ENCODE measurements around the gene SHLD2.
"Not testable (repeated sequence)": the region's sequence is repeated elsewhere in the genome, so short reads cannot be mapped to it uniquely, and the experiment has no call there.

Gene SHLD2

GRCh38 chr10:87200924-87201323 is 105.9 kb downstream of the SHLD2 start:
- not testable (repeated sequence) for H3K36me3 ChIP-seq (ENCODE audit: control insufficient read depth in 1 of 2, insufficient read depth in 2 of 2, low read length in 2 of 2); H3K79me2 ChIP-seq (ENCODE audit: control insufficient read depth, insufficient read depth, low read length, poor library complexity); H2AFZ ChIP-seq (ENCODE audit: insufficient read depth, low read length, poor library complexity); H3K4me3 ChIP-seq (ENCODE audit: low read depth, low read length); H2BK120ac ChIP-seq (ENCODE audit: insufficient read depth, low read length, poor library complexity); H2BK5ac ChIP-seq (ENCODE audit: low read depth, low read length, poor library complexity); H3K79me1 ChIP-seq (ENCODE audit: low read length); H3K27me3 ChIP-seq (ENCODE audit: insufficient read depth, low read length); H3K4ac ChIP-seq (ENCODE audit: low read depth, low read length); H3K4me2 ChIP-seq (ENCODE audit: low read length); H2AK5ac ChIP-seq (ENCODE audit: low read length); H4K8ac ChIP-seq (ENCODE audit: low read depth, low read length); H3K4me1 ChIP-seq (ENCODE audit: control insufficient read depth in 1 of 2, insufficient read depth in 2 of 2, low read length in 2 of 2); H3K18ac ChIP-seq (ENCODE audit: low read length); H3K23ac ChIP-seq (ENCODE audit: low read length); H4K91ac ChIP-seq (ENCODE audit: low read depth, low read length); H2BK12ac ChIP-seq (ENCODE audit: low read length); H4K12ac ChIP-seq (ENCODE audit: low read depth, low read length); H3K9me3 ChIP-seq (ENCODE audit: insufficient read depth, low read depth, low read length); H3K27ac ChIP-seq (ENCODE audit: low read depth, low read length); H3K14ac ChIP-seq (ENCODE audit: low read length); H3K9ac ChIP-seq (ENCODE audit: low read length)
- peak; percentile 53 to 81 for DNase-seq
- WGBS (ENCODE audit: extremely low coverage, insufficient coverage, insufficient read length) = no CpG with 5 or more reads among the region's 6 CpGs

- not testable (repeated sequence) for H3K79me2 ChIP-seq (ENCODE audit: control insufficient read depth, insufficient read depth, low read length, poor library complexity); H4K12ac ChIP-seq (ENCODE audit: low read depth, low read length); H3K23ac ChIP-seq (ENCODE audit: low read length); DNase-seq; H3K18ac ChIP-seq (ENCODE audit: low read length); H3K4me1 ChIP-seq (ENCODE audit: control insufficient read depth in 1 of 2, insufficient read depth in 2 of 2, low read length in 2 of 2); H3K9me3 ChIP-seq (ENCODE audit: insufficient read depth, low read depth, low read length); H4K8ac ChIP-seq (ENCODE audit: low read depth, low read length); H3K9ac ChIP-seq (ENCODE audit: low read length); H2BK12ac ChIP-seq (ENCODE audit: low read length); H3K79me1 ChIP-seq (ENCODE audit: low read length); H3K36me3 ChIP-seq (ENCODE audit: control insufficient read depth in 1 of 2, insufficient read depth in 2 of 2, low read length in 2 of 2); H3K4me3 ChIP-seq (ENCODE audit: low read depth, low read length); H3K27ac ChIP-seq (ENCODE audit: low read depth, low read length); H3K4me2 ChIP-seq (ENCODE audit: low read length); H3K27me3 ChIP-seq (ENCODE audit: insufficient read depth, low read length); H2AK5ac ChIP-seq (ENCODE audit: low read length); H2BK5ac ChIP-seq (ENCODE audit: low read depth, low read length, poor library complexity); H2AFZ ChIP-seq (ENCODE audit: insufficient read depth, low read length, poor library complexity); H4K91ac ChIP-seq (ENCODE audit: low read depth, low read length); H3K14ac ChIP-seq (ENCODE audit: low read length); H2BK120ac ChIP-seq (ENCODE audit: insufficient read depth, low read length, poor library complexity); H3K4ac ChIP-seq (ENCODE audit: low read depth, low read length)
- no CpG with 5 or more reads among the region's 4 CpGs for WGBS (ENCODE audit: extremely low coverage, insufficient coverage, insufficient read length)
These were observed 109.8 kb downstream of the SHLD2 start for GRCh38 chr10:87204801-87205200.

- no CpG with 5 or more reads among the region's 4 CpGs for WGBS (ENCODE audit: extremely low coverage, insufficient coverage, insufficient read length)
These were observed 111.9 kb downstream of the SHLD2 start for GRCh38 chr10:87206922-87207321.

DNA sequence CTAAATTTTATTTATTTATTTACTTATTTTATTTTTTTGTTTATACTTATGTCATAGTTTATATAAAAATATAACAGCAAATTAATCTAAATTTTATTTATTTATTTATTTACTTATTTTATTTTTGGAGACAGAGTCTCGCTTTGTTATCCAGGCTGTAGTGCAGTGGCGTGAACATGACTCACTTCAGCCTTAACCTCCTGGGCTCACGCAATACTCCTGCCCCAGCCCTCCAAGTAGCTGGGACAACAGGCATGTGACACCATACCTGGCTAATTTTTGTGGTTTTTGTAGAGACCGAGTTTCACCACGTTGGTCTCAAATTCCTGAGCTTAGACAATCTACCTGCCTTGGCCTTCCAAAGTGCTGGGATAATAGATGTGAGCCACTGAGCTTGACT is 115.3 kb downstream of the SHLD2 start:
- H3K18ac ChIP-seq (ENCODE audit: low read length); H3K4me3 ChIP-seq (ENCODE audit: low read depth, low read length); H3K23ac ChIP-seq (ENCODE audit: low read length); H4K91ac ChIP-seq (ENCODE audit: low read depth, low read length); H2BK5ac ChIP-seq (ENCODE audit: low read depth, low read length, poor library complexity); H3K14ac ChIP-seq (ENCODE audit: low read length); H3K4me2 ChIP-seq (ENCODE audit: low read length); H3K9ac ChIP-seq (ENCODE audit: low read length); H4K8ac ChIP-seq (ENCODE audit: low read depth, low read length); H3K36me3 ChIP-seq (ENCODE audit: control insufficient read depth in 1 of 2, insufficient read depth in 2 of 2, low read length in 2 of 2); H3K27me3 ChIP-seq (ENCODE audit: insufficient read depth, low read length); H3K79me1 ChIP-seq (ENCODE audit: low read length); H2BK120ac ChIP-seq (ENCODE audit: insufficient read depth, low read length, poor library complexity); H3K27ac ChIP-seq (ENCODE audit: low read depth, low read length); H3K4me1 ChIP-seq (ENCODE audit: control insufficient read depth in 1 of 2, insufficient read depth in 2 of 2, low read length in 2 of 2); H2AK5ac ChIP-seq (ENCODE audit: low read length); H2BK12ac ChIP-seq (ENCODE audit: low read length); H3K9me3 ChIP-seq (ENCODE audit: insufficient read depth, low read depth, low read length); H3K4ac ChIP-seq (ENCODE audit: low read depth, low read length); H3K79me2 ChIP-seq (ENCODE audit: control insufficient read depth, insufficient read depth, low read length, poor library complexity); H2AFZ ChIP-seq (ENCODE audit: insufficient read depth, low read length, poor library complexity); H4K12ac ChIP-seq (ENCODE audit: low read depth, low read length): not testable (repeated sequence)
- DNase-seq = peak; percentile 53 to 68
- no CpG with 5 or more reads among the region's 5 CpGs for WGBS (ENCODE audit: extremely low coverage, insufficient coverage, insufficient read length)

More at GRCh38 chr10:87206922-87207321, 111.9 kb downstream of the SHLD2 start:
- not testable (repeated sequence) for H3K18ac ChIP-seq (ENCODE audit: low read length); H4K91ac ChIP-seq (ENCODE audit: low read depth, low read length); H4K12ac ChIP-seq (ENCODE audit: low read depth, low read length); H2AFZ ChIP-seq (ENCODE audit: insufficient read depth, low read length, poor library complexity); H3K14ac ChIP-seq (ENCODE audit: low read length); H3K9ac ChIP-seq (ENCODE audit: low read length); H3K27me3 ChIP-seq (ENCODE audit: insufficient read depth, low read length); H3K4ac ChIP-seq (ENCODE audit: low read depth, low read length); DNase-seq; H3K27ac ChIP-seq (ENCODE audit: low read depth, low read length); H3K4me3 ChIP-seq (ENCODE audit: low read depth, low read length); H3K36me3 ChIP-seq (ENCODE audit: control insufficient read depth in 1 of 2, insufficient read depth in 2 of 2, low read length in 2 of 2); H3K79me1 ChIP-seq (ENCODE audit: low read length); H3K23ac ChIP-seq (ENCODE audit: low read length); H2BK120ac ChIP-seq (ENCODE audit: insufficient read depth, low read length, poor library complexity); H2BK12ac ChIP-seq (ENCODE audit: low read length); H2AK5ac ChIP-seq (ENCODE audit: low read length); H3K4me2 ChIP-seq (ENCODE audit: low read length); H3K4me1 ChIP-seq (ENCODE audit: control insufficient read depth in 1 of 2, insufficient read depth in 2 of 2, low read length in 2 of 2); H2BK5ac ChIP-seq (ENCODE audit: low read depth, low read length, poor library complexity); H3K79me2 ChIP-seq (ENCODE audit: control insufficient read depth, insufficient read depth, low read length, poor library complexity); H4K8ac ChIP-seq (ENCODE audit: low read depth, low read length); H3K9me3 ChIP-seq (ENCODE audit: insufficient read depth, low read depth, low read length)
